ENCODE results near the gene PLCXD3. TPM values are rescaled to one million over a fixed set of nuclear protein-coding genes. Genes with fewer than 3 reads are reported as not detected.

The PLCXD3 gene
- total RNA-seq, 1 donor from 2014 or later, result 0.93 TPM

DNA sequence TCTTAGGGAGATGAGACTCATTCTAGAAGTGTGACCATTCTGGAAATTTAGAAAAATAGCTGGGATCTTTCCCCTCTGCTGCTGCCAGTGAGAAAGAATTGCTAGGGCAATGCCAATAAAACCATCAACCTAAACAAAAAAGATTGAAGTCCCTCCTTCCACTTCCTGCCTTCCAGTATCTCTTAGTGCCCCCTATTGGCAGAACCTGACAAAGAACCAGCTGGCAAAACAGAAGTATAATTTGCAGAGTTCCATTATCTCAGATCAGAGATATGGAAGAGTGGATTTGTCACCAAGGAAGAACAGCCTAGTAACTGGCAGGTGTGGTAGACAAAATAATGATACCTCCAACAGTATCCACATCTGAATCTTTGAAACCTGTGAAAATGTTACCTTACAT, 13.8 kb upstream of the PLCXD3 start:
- H3K27ac Mint-ChIP-seq (ENCODE audit: unreplicated experiment), result no peak overlapping the region
- no peak for DNase-seq
- H3K27me3 Mint-ChIP-seq (ENCODE audit: unreplicated experiment), result no peaks in the 10 kb centered on the region
- H3K9me3 Mint-ChIP-seq (ENCODE audit: unreplicated experiment), result no peaks in the 10 kb centered on the region
- TF ChIP-seq, protein P1, sequence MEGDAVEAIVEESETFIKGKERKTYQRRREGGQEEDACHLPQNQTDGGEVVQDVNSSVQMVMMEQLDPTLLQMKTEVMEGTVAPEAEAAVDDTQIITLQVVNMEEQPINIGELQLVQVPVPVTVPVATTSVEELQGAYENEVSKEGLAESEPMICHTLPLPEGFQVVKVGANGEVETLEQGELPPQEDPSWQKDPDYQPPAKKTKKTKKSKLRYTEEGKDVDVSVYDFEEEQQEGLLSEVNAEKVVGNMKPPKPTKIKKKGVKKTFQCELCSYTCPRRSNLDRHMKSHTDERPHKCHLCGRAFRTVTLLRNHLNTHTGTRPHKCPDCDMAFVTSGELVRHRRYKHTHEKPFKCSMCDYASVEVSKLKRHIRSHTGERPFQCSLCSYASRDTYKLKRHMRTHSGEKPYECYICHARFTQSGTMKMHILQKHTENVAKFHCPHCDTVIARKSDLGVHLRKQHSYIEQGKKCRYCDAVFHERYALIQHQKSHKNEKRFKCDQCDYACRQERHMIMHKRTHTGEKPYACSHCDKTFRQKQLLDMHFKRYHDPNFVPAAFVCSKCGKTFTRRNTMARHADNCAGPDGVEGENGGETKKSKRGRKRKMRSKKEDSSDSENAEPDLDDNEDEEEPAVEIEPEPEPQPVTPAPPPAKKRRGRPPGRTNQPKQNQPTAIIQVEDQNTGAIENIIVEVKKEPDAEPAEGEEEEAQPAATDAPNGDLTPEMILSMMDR (IDR thresholded peaks at IDR 0.05; ENCODE audit: partially characterized antibody, unreplicated experiment), result peak; percentile 52
- no peak overlapping the region for H3K4me3 Mint-ChIP-seq (ENCODE audit: unreplicated experiment)
- H3K36me3 Mint-ChIP-seq (ENCODE audit: unreplicated experiment), result no peaks in the 10 kb centered on the region
- H3K4me1 Mint-ChIP-seq (ENCODE audit: low read depth, unreplicated experiment), result no peaks in the 10 kb centered on the region

DNA sequence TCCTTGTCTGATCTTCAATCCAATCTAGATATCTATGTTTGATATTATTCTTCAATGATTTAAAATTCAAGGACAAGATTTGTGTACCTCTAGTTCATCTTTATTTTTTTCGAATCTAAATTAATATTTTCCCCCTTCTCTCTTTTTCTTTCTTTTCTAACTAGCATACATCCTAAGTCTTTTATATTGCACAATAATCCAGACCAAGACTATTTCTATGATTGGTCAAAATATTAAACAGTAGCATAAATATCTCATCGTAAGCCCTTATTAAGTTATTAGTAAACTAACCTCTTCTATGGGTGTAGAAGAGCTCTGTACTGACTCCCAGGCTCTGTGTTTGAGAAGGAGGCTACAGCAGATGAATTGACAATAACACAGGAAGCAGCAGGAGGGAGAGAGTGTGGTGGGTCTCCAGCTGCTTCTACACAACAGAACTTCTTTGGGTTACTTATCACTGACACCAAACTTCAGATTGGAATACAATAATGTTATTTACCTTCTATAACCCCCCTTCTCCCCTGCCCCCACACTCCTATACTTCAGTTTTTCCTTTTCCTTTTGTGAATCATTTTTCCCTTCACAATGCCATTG, 11.9 kb upstream of the PLCXD3 start:
- Mint-ChIP-seq H3K27ac (ENCODE audit: unreplicated experiment) (no peak overlapping the region), H3K4me1 (ENCODE audit: low read depth, unreplicated experiment) (no peaks in the 10 kb centered on the region), H3K9me3 (ENCODE audit: unreplicated experiment) (no peaks in the 10 kb centered on the region), H3K4me3 (ENCODE audit: unreplicated experiment) (no peak overlapping the region), H3K27me3 (ENCODE audit: unreplicated experiment) (no peaks in the 10 kb centered on the region), H3K36me3 (ENCODE audit: unreplicated experiment) (no peaks in the 10 kb centered on the region)
- TF ChIP-seq, protein P1 (IDR thresholded peaks at IDR 0.05; ENCODE audit: partially characterized antibody, unreplicated experiment), result no peak
- no peak for DNase-seq

DNA sequence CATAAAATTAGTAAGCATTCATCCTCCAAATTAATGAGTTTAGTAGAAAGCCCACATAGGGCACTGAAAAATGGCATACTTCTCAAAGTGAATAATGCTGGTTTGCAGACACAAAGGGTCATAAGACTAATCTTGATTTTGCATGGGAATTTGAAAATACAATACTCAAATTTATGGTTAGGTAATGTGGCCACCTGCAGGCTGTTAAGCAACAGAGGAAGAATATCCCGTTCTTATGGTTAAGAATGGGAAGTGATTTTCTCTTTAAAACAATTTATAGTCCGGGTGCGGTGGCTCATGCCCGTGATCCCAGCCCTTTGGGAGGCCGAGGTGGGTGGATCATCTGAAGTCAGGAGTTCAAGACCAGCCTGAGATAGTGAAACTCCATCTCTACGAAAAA, 9.4 kb upstream of the PLCXD3 start:
- no peak overlapping the region for H3K27ac Mint-ChIP-seq (ENCODE audit: unreplicated experiment)
- H3K4me1 Mint-ChIP-seq (ENCODE audit: low read depth, unreplicated experiment), result no peaks in the 10 kb centered on the region
- no peak for DNase-seq
- H3K36me3 Mint-ChIP-seq (ENCODE audit: unreplicated experiment), result no peaks in the 10 kb centered on the region
- H3K9me3 Mint-ChIP-seq (ENCODE audit: unreplicated experiment), result no peaks in the 10 kb centered on the region
- TF ChIP-seq, protein P1 (IDR thresholded peaks at IDR 0.05; ENCODE audit: partially characterized antibody, unreplicated experiment), result no peak
- no peaks in the 10 kb centered on the region for H3K27me3 Mint-ChIP-seq (ENCODE audit: unreplicated experiment)
- no peak overlapping the region for H3K4me3 Mint-ChIP-seq (ENCODE audit: unreplicated experiment)

DNA sequence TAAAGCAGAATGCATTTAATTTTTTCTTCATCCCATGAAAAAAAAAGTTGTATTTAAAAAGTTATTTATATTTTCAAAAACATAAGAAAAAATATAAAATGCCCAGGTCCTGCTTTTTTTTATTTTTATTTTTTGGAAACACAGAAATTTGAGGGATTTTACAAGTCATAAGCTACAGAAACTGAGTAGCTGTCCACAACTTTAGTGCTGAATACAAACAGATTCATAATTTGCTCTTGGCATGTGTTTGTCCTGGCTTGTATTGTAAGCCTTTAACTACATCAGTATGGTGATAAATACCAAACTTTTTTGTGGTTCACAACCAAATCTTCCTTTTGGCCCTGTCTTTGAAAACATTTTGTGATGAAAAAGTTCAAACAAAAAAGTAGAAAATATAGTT, 7.5 kb upstream of the PLCXD3 start:
- no peaks in the 10 kb centered on the region for H3K36me3 Mint-ChIP-seq (ENCODE audit: unreplicated experiment)
- TF ChIP-seq, protein P1 (IDR thresholded peaks at IDR 0.05; ENCODE audit: partially characterized antibody, unreplicated experiment), result no peak
- H3K27me3 Mint-ChIP-seq (ENCODE audit: unreplicated experiment), result no peaks in the 10 kb centered on the region
- no peak overlapping the region for H3K27ac Mint-ChIP-seq (ENCODE audit: unreplicated experiment)
- no peaks in the 10 kb centered on the region for H3K9me3 Mint-ChIP-seq (ENCODE audit: unreplicated experiment)
- no peaks in the 10 kb centered on the region for H3K4me1 Mint-ChIP-seq (ENCODE audit: low read depth, unreplicated experiment)
- H3K4me3 Mint-ChIP-seq (ENCODE audit: unreplicated experiment), result no peak overlapping the region
- DNase-seq, result no peak

DNA sequence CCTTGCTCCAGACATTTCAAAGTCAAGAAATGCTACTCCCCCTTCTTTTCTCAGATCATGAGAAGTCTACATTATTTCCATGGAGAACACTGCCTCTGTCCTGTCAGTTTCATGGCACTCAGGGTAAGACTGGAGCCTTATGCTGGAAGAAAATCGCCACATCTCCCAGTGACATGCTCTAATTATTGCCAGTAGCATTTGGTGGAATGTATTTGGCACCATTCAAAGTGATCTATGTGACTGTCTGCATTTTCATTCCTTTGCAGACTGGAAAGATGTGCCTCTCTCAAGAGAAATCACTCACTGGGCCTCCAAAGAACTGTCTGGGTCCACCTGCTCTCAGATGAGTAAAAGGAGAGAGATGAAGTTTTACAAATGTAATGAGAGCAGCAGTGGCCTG, 840 bp upstream of the PLCXD3 start:
- peak overlapping the region; percentile 84 for H3K4me3 Mint-ChIP-seq (ENCODE audit: unreplicated experiment)
- H3K27me3 Mint-ChIP-seq (ENCODE audit: unreplicated experiment), result peaks cover 10% of the 10 kb centered on the region
- TF ChIP-seq, protein P1 (IDR thresholded peaks at IDR 0.05; ENCODE audit: partially characterized antibody, unreplicated experiment), result no peak
- H3K4me1 Mint-ChIP-seq (ENCODE audit: low read depth, unreplicated experiment), result peaks cover 5% of the 10 kb centered on the region
- H3K36me3 Mint-ChIP-seq (ENCODE audit: unreplicated experiment), result no peaks in the 10 kb centered on the region
- no peak overlapping the region for H3K27ac Mint-ChIP-seq (ENCODE audit: unreplicated experiment)
- peaks cover 3% of the 10 kb centered on the region for H3K9me3 Mint-ChIP-seq (ENCODE audit: unreplicated experiment)
- DNase-seq, result no peak

Measured in glutamatergic neuron (in vitro differentiated cells).